Panc1 (cell line): ENCODE data around the gene CORO2B. TPM values are rescaled to one million over a fixed set of nuclear protein-coding genes. Genes with fewer than 3 reads are reported as not detected.

ENCODE experiments used
- ATAC-seq: fragments of 200-7000 bp; cut with Tn5 transposase; 2 replicates; pipeline ENCODE4 v1.9.1; 2020; ENCODE audit warnings: mild to moderate bottlenecking, moderate library complexity
- BruUV-seq: library from RNA; stranded (reverse); fragments of 400-500 nt; replicated peaks from 2 replicates; lab custom pipeline; 2021; lab: Mats Ljungman, UMichigan
- CTCF ChIA-PET: fragments of 300-600 bp; sonication (Branson Sonifier 250); formaldehyde crosslinking; loops from one replicate; lab custom pipeline; 2022; ENCODE audit warnings: antibody characterized with exemption; lab: Charles Lee
- POLR2A ChIA-PET: fragments of 300-600 bp; sonication (Branson Sonifier 250); formaldehyde crosslinking; loops from one replicate; lab custom pipeline; 2022; ENCODE audit warnings: antibody characterized with exemption; lab: Charles Lee
- DNase-seq: peaks from one replicate; pipeline ENCODE4 v3.0.0-alpha.2; 2010; ENCODE audit warnings: low read depth, low spot score
- H3K27ac ChIP-seq: 2 replicates; pipeline ENCODE4 v1.5.1; 2011; ENCODE audit warnings: mild to moderate bottlenecking, low read length, inconsistent platforms
- H3K27me3 ChIP-seq: fragments of 200-500 bp; sonication (Bioruptor generic); 2 replicates; pipeline ENCODE4 v1.6.0; 2014; ENCODE audit warnings: low read length, inconsistent platforms; ENCODE audit not compliant: control insufficient read depth, insufficient read depth
- H3K36me3 ChIP-seq: fragments of 200-500 bp; sonication (Bioruptor generic); 2 replicates; pipeline ENCODE4 v1.5.1; 2014; ENCODE audit warnings: inconsistent platforms, mild to moderate bottlenecking, low read length, moderate library complexity; ENCODE audit not compliant: control insufficient read depth, insufficient read depth
- H3K4me1 ChIP-seq: 2 replicates; pipeline ENCODE4 v1.5.1; 2011; ENCODE audit warnings: inconsistent platforms, mild to moderate bottlenecking, low read length, moderate library complexity; ENCODE audit not compliant: control insufficient read depth, insufficient read depth
- H3K4me3 ChIP-seq, 2 experiments: 2 replicates each; pipeline ENCODE4 v1.5.1; 2011 to 2012; ENCODE audit warnings: low read depth in 2 of 2, low read length in 2 of 2, mild to moderate bottlenecking in 2 of 2, inconsistent platforms in 1 of 2, moderate library complexity in 1 of 2
- H3K9me3 ChIP-seq: fragments of 200-500 bp; sonication (Bioruptor generic); 2 replicates; pipeline ENCODE4 v1.5.1; 2014; ENCODE audit warnings: low read depth, mild to moderate bottlenecking, inconsistent platforms, low read length, moderate library complexity; ENCODE audit not compliant: control insufficient read depth, insufficient read depth
- CTCF ChIP-seq: fragments of 450-650 bp; IDR thresholded peaks from 2 replicates; pipeline ENCODE4 v1.5.1; 2017; ENCODE audit warnings: mild to moderate bottlenecking
- POLR2AphosphoS5 ChIP-seq: IDR thresholded peaks from 2 replicates; pipeline ENCODE4 v1.6.1; 2012; ENCODE audit warnings: mild to moderate bottlenecking, low read depth, low read length, moderate library complexity
- REST ChIP-seq, 2 experiments: IDR thresholded peaks; 2 replicates each; pipeline ENCODE4 v1.6.1; 2011 to 2012; ENCODE audit warnings: low read depth in 2 of 2, control low read depth in 1 of 2, low read length in 1 of 2, mild to moderate bottlenecking in 1 of 2, moderate library complexity in 1 of 2; ENCODE audit not compliant: insufficient read depth in 1 of 2
- SIN3A ChIP-seq: IDR thresholded peaks from 2 replicates; pipeline ENCODE4 v1.6.1; 2012; ENCODE audit warnings: low read depth, mild to moderate bottlenecking, low read length, moderate library complexity, borderline replicate concordance; ENCODE audit not compliant: insufficient read depth
- TCF7L2 ChIP-seq: IDR thresholded peaks from 2 replicates; pipeline ENCODE4 v1.6.1; 2011; ENCODE audit warnings: mild to moderate bottlenecking, low read depth, low read length, inconsistent platforms
- in situ Hi-C: cut with HindIII; loops from 2 replicates; pipeline ENCODE4 v1.10.0; 2016; ENCODE audit warnings: low sequenced_read_pairs, low pct_unique_long_range_greater_than_20kb
- intact Hi-C: fragments of 100-400 bp; cut with micrococcal nuclease; formaldehyde crosslinking; loops from one replicate; pipeline ENCODE4 v1.10.0; 2022; ENCODE audit not compliant: unreplicated experiment
- total RNA-seq: library from RNA; stranded (reverse); gene quantifications from one replicate; pipeline ENCODE4 v1.2.1, GENCODE V29; 2021; ENCODE audit not compliant: unreplicated experiment

Gene CORO2B
- total RNA-seq, 1 experiment from 2014 or later, result 0.36 TPM

DNA sequence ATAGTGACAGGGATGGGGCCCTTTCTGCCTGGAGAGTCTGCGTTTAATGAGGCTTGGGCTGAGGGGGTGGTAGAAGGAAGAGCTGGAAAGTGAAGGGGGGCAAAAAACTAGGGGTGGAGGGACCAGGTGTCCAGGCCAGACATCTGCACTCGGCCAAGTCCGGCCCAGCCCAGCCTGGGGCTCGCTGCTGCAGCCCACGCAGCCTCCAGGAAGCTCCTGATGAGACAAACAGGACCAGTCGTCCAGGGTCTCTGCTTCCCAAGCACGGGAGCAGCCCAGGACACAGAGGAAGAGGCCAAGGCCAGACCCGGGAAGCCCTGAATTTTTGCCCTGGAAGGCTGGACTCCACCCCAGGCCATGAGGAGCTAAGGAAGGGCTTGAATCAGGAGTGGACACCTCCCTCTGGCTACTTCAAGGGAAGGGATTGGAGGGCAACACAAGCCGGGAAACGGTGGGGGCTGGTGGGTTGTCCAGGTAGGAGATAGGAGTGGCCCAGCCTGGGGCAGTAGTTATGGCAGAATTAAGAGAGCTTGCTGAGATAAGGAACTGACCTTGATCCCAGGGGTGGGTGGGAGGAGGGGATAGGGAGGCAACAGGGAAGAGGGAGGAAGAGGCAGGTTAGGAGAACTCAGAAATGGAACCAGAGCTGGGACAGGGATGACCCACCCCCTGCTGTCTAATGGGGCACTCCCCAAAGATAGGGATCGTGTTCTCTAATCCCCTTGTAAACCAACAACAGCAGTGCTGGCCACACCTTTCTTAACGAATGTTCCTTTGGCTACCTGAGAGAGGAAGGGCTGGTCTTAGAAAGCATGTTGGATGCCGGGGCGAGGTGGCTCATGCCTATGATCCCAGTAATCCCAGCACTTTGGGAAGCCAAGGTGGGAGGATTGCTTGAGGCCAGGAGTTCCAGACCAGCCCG is 152.4 kb downstream of the CORO2B start:
- ATAC-seq (no peak), DNase-seq (no peak)
- Histone ChIP-seq H3K27me3 (no peaks in the 10 kb centered on the region; the same call in 1 of the 2 replicates), H3K9me3 (no peaks in the 10 kb centered on the region), H3K36me3 (no peaks in the 10 kb centered on the region), H3K27ac (no peak overlapping the region), H3K4me1 (no peaks in the 10 kb centered on the region), H3K4me3 (no peak overlapping the region)
- no TSS peak for BruUV-seq
- intact Hi-C loops (loop anchor here (2.0 kb wide), 1 partner anchor 144 kb away; no protein-coding TSS in a partner anchor), in situ Hi-C loops (no loop called here)
- CTCF ChIA-PET, result interaction anchor here (0.6 to 1.0 kb wide), 2 partner anchors 102 to 145 kb away, joined by 3 to 6 read pairs; no protein-coding TSS in a partner anchor
- TF ChIP-seq CTCF (no peak), REST (IDR thresholded peaks at IDR 0.05; ENCODE audit: insufficient read depth in 1 of 2, low read depth in 2 of 2, low read length in 1 of 2) (no peak), POLR2AphosphoS5 (no peak), SIN3A (no peak), TCF7L2 (no peak)
- POLR2A ChIA-PET, result no interaction called here

- POLR2A ChIA-PET, result no interaction called here
- no TSS peak for BruUV-seq
- in situ Hi-C loops, result no loop called here
- CTCF ChIA-PET, result interaction anchor here (0.6 kb wide), 1 partner anchor 143 kb away, joined by 3 read pairs; no protein-coding TSS in a partner anchor
- Histone ChIP-seq H3K27me3 (no peaks in the 10 kb centered on the region; the same call in 1 of the 2 replicates), H3K36me3 (no peaks in the 10 kb centered on the region), H3K9me3 (no peaks in the 10 kb centered on the region), H3K4me1 (no peaks in the 10 kb centered on the region), H3K4me3 (no peak overlapping the region), H3K27ac (no peak overlapping the region)
- ATAC-seq, result no peak
- no peak for TF ChIP-seq TCF7L2
- TF ChIP-seq REST (IDR thresholded peaks at IDR 0.05; ENCODE audit: insufficient read depth in 1 of 2, low read depth in 2 of 2, low read length in 1 of 2), result no peak
- no peak for TF ChIP-seq CTCF
- no peak for TF ChIP-seq SIN3A
- no peak for TF ChIP-seq POLR2AphosphoS5
- DNase-seq, result no peak
- intact Hi-C loops, result no loop called here
Measured at GRCh38 chr15:68732451-68732850, 153.7 kb downstream of the CORO2B start.
